Uterine smooth muscle cell (primary cell): ENCODE results near the gene RSBN1. TPM values are rescaled to one million over a fixed set of nuclear protein-coding genes. Genes with fewer than 3 reads are reported as not detected.

Experiments
- total RNA-seq: library from RNA; depleted of rRNA; stranded (reverse); fragments of >200 nt; gene quantifications from 2 replicates; pipeline ENCODE4 v1.2.3, GENCODE V29; 2014

RSBN1 gene
- 10.6 and 11.5 TPM in 2 replicates for total RNA-seq

DNA sequence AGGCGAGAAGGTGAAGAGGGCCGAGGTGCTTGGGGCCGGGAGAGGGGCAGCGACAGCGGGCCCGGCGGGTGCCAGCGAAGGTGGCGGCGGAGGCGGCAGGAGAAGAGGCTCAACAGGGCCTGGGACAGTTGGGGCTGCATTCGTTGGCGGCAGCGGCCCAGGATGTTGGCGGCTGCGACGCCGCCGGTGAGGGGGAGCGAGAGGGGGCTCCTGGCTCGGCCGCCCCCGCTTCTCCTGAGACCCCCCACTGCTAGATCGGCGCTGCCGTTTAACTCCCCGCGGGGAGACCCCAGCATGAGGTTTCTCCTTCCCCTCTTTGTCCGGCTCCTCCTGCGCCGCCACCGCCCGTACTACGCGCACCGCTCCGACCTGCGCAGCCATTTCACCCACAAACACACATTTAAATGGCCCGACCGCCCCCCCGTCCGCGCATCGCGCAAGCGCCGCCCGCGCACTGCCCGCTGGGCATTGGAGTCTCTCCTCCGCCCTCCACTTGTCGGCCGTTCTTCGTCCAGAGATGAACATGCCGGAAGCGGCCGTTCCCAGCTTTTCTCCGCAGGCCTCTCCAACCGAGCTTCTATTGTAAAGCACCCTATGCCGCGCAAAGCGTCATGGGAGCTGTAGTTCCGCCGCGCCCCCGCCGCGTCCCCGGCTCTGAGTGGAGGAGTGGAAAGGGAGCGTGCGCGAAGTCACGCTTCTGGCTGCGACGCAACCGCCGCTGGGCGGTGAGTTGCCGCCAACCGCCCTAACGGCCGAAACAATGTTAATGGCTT, at the start of gene RSBN1:
Gene RSBN1 (minus strand): TSS at position 589 of the 773 bp plus-strand sequence. CDS start 64 bp downstream, at position 525.

GRCh38 chr1:113759333-113760101, 52.8 kb downstream of the RSBN1 start, which contains the start of gene PHTF1:
Gene PHTF1, minus strand, starts transcription at chr1:113759486. Its CDS starts 783 bp downstream, at chr1:113758703.

Other genes with a start within 250 kb of the RSBN1 start
- 42.3 and 52.4 TPM in 2 replicates for gene PHTF1, start 53.0 kb downstream of the RSBN1 start, total RNA-seq
- 0.66 and 0.75 TPM in 2 replicates for gene PTPN22, start 59.2 kb upstream of the RSBN1 start, total RNA-seq
- gene BCL2L15, start 75.1 kb upstream of the RSBN1 start, total RNA-seq, result 0.11 and 0.12 TPM in 2 replicates
- gene AP4B1, start 92.3 kb upstream of the RSBN1 start, total RNA-seq, result 19.0 and 29.9 TPM in 2 replicates
- gene DCLRE1B, start 92.8 kb upstream of the RSBN1 start, total RNA-seq, result 1.2 and 3.7 TPM in 2 replicates
- gene HIPK1, start 116.8 kb upstream of the RSBN1 start, total RNA-seq, result 18.6 and 19.1 TPM in 2 replicates
- 187 and 300 TPM in 2 replicates for gene OLFML3, start 167.0 kb upstream of the RSBN1 start, total RNA-seq